ENCODE measurements around the gene PIK3R6.

The PIK3R6 gene

DNA sequence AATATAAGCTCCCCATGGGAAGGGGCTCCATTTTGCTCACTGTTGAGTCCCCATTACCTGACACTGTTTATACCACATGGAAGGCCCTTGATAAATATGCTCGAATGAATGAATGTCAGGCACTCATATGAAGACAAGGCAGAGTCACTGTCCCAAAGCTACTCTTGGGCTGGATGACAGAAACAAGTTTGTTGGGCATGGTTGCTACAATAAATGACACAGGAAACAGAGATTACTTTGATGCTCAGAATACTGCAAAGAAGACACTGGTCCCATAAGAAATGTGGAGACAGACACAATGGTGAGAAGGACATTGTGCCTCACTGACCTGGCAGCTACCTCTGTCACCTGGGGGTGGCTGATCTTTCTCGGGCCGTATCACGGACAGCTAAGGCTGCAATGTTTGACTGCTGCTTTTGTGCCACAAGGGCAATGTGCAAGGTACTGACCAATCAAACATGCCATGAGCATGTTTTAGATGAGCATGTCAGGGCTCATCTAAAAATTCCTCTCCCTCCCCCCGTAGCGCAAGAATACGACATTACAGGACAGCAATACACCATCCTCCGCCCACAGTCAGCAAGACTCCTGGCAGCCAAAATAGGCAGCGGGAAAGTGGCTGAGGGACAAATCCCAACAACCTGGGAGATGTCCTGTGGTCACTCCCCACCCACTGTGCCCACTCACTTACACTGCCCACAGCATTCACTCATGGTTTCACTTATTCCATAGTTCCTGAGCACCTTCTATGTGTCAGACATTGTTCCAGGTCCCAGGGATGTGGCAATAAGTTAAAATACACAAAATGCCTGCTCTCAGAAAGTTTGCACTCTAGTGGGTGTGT is 5.0 kb downstream of the PIK3R6 start:
- Mint-ChIP-seq H3K27me3 (ENCODE audit: low read depth) (peaks cover 13% of the 10 kb centered on the region), H3K4me3 (no peak overlapping the region), H3K4me1 (peaks cover 20% of the 10 kb centered on the region), H3K36me3 (ENCODE audit: low read depth) (no peaks in the 10 kb centered on the region), H3K27ac (no peak overlapping the region), H3K9me3 (no peaks in the 10 kb centered on the region)
- TF ChIP-seq, protein P1, sequence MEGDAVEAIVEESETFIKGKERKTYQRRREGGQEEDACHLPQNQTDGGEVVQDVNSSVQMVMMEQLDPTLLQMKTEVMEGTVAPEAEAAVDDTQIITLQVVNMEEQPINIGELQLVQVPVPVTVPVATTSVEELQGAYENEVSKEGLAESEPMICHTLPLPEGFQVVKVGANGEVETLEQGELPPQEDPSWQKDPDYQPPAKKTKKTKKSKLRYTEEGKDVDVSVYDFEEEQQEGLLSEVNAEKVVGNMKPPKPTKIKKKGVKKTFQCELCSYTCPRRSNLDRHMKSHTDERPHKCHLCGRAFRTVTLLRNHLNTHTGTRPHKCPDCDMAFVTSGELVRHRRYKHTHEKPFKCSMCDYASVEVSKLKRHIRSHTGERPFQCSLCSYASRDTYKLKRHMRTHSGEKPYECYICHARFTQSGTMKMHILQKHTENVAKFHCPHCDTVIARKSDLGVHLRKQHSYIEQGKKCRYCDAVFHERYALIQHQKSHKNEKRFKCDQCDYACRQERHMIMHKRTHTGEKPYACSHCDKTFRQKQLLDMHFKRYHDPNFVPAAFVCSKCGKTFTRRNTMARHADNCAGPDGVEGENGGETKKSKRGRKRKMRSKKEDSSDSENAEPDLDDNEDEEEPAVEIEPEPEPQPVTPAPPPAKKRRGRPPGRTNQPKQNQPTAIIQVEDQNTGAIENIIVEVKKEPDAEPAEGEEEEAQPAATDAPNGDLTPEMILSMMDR (IDR thresholded peaks at IDR 0.05; ENCODE audit: unreplicated experiment in 3 of 3), result no peak

- no peak overlapping the region for H3K4me3 Mint-ChIP-seq
- H3K9me3 Mint-ChIP-seq, result no peaks in the 10 kb centered on the region
- TF ChIP-seq, protein P1 (IDR thresholded peaks at IDR 0.05; ENCODE audit: unreplicated experiment in 3 of 3), result no peak
- H3K4me1 Mint-ChIP-seq, result peaks cover 28% of the 10 kb centered on the region
- H3K27me3 Mint-ChIP-seq (ENCODE audit: low read depth), result peaks cover 13% of the 10 kb centered on the region
- H3K27ac Mint-ChIP-seq, result no peak overlapping the region
- no peaks in the 10 kb centered on the region for H3K36me3 Mint-ChIP-seq (ENCODE audit: low read depth)
Measured at GRCh38 chr17:8861495-8862181, 5.8 kb downstream of the PIK3R6 start.

GRCh38 chr17:8859804-8860430 is 7.6 kb downstream of the PIK3R6 start:
- Mint-ChIP-seq H3K27ac (no peak overlapping the region), H3K36me3 (ENCODE audit: low read depth) (no peaks in the 10 kb centered on the region), H3K4me1 (peaks cover 36% of the 10 kb centered on the region), H3K9me3 (no peaks in the 10 kb centered on the region), H3K4me3 (no peak overlapping the region), H3K27me3 (ENCODE audit: low read depth) (peaks cover 11% of the 10 kb centered on the region)
- TF ChIP-seq, protein P1 (IDR thresholded peaks at IDR 0.05; ENCODE audit: unreplicated experiment in 3 of 3), result no peak

- Mint-ChIP-seq H3K27me3 (ENCODE audit: low read depth) (peaks cover 13% of the 10 kb centered on the region), H3K36me3 (ENCODE audit: low read depth) (no peaks in the 10 kb centered on the region), H3K4me1 (peaks cover 36% of the 10 kb centered on the region), H3K9me3 (no peaks in the 10 kb centered on the region), H3K27ac (peak overlapping the region in 2 of 3 experiments; percentile 15 to 59), H3K4me3 (no peak overlapping the region)
- TF ChIP-seq, protein P1 (IDR thresholded peaks at IDR 0.05; ENCODE audit: unreplicated experiment in 3 of 3), result no peak
Measured at GRCh38 chr17:8859027-8859803, 8.3 kb downstream of the PIK3R6 start.

DNA sequence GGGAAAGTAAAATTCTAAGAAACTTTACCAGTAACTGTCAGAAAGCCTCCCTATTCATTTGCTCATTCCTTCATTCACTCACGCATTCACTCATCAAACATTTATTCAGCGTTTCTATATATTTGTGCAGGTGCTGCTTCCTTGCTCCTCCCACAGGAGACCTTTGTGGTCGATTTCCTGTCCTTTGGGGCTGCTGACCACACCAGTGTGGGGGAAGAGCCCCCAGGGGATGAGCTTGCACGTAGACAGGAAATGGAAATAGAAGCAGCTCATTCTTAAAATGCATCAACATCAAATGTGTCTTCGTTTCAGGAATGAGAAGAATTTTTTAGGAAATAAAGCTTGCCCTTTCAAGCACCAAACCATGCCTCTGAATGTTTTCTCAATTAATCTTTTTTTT is 9.6 kb downstream of the PIK3R6 start:
- Mint-ChIP-seq H3K36me3 (ENCODE audit: low read depth) (no peaks in the 10 kb centered on the region), H3K4me3 (no peak overlapping the region), H3K9me3 (no peaks in the 10 kb centered on the region), H3K27ac (no peak overlapping the region), H3K4me1 (peaks cover 36% of the 10 kb centered on the region), H3K27me3 (ENCODE audit: low read depth) (peaks cover 7% of the 10 kb centered on the region)
- TF ChIP-seq, protein P1 (IDR thresholded peaks at IDR 0.05; ENCODE audit: unreplicated experiment in 3 of 3), result no peak
